Midbrain (tissue), 1 donor: ENCODE measurements around the gene MAP3K4.

Experiments used
- DNase-seq: peaks from one replicate; lab custom pipeline; 2025; lab: John Stamatoyannopoulos, UW

The MAP3K4 gene

GRCh38 chr6:160991406-160992060 is at the start of gene MAP3K4:
Gene MAP3K4 (plus strand): TSS chr6:160991769. CDS start chr6:160991932, 163 bp downstream.
- peak; percentile 68 for DNase-seq

- DNase-seq, result no peak
These were observed 47.6 kb upstream of the MAP3K4 start for GRCh38 chr6:160943997-160944396.

- DNase-seq, result no peak
These were observed 45.9 kb upstream of the MAP3K4 start for GRCh38 chr6:160945516-160946177.

- no peak for DNase-seq
These were observed 42.0 kb upstream of the MAP3K4 start for GRCh38 chr6:160949531-160949930.

GRCh38 chr6:160950507-160950906 is 41.1 kb upstream of the MAP3K4 start:
- DNase-seq, result no peak

GRCh38 chr6:160951187-160952030 is 40.2 kb upstream of the MAP3K4 start:
- no peak for DNase-seq

- no peak for DNase-seq
These were observed 38.8 kb upstream of the MAP3K4 start for GRCh38 chr6:160952633-160953281.

GRCh38 chr6:160955508-160956295 is 35.9 kb upstream of the MAP3K4 start:
- DNase-seq, result no peak

- no peak for DNase-seq
These were observed 35.1 kb upstream of the MAP3K4 start for GRCh38 chr6:160956300-160957035.

GRCh38 chr6:160959726-160960435 is 31.7 kb upstream of the MAP3K4 start:
- DNase-seq, result no peak

- DNase-seq, result no peak
These were observed 30.7 kb upstream of the MAP3K4 start for GRCh38 chr6:160960839-160961238.

GRCh38 chr6:160962835-160963623 is 28.5 kb upstream of the MAP3K4 start:
- no peak for DNase-seq

- no peak for DNase-seq
These were observed 27.9 kb upstream of the MAP3K4 start for GRCh38 chr6:160963651-160964050.

GRCh38 chr6:160965893-160966292 is 25.7 kb upstream of the MAP3K4 start:
- no peak for DNase-seq

GRCh38 chr6:160966493-160967229 is 24.9 kb upstream of the MAP3K4 start:
- DNase-seq, result no peak

- no peak for DNase-seq
These were observed 24.2 kb upstream of the MAP3K4 start for GRCh38 chr6:160967351-160967750.

GRCh38 chr6:160967833-160968232 is 23.7 kb upstream of the MAP3K4 start:
- DNase-seq, result no peak

- DNase-seq, result no peak
These were observed 20.4 kb upstream of the MAP3K4 start for GRCh38 chr6:160971171-160971570.

GRCh38 chr6:160972111-160972510 is 19.5 kb upstream of the MAP3K4 start:
- no peak for DNase-seq
